K562 (cell line): ENCODE data around the gene VIM. TPM values are rescaled to one million over a fixed set of nuclear protein-coding genes. Genes with fewer than 3 reads are reported as not detected.

ENCODE experiments used
- ATAC-seq: fragments of 200-7000 bp; cut with Tn5 transposase; 3 replicates; pipeline ENCODE4 v1.9.1; 2020; ENCODE audit warnings: moderate library complexity
- BruUV-seq: library from RNA; stranded (reverse); fragments of 400-500 nt; replicated peaks from 2 replicates; lab custom pipeline; 2021; lab: Mats Ljungman, UMichigan
- CTCF ChIA-PET: fragments of 300-600 bp; formaldehyde crosslinking; extraction: SDS; loops from one replicate; lab custom pipeline; 2021; ENCODE audit warnings: low intra/inter-chr PET ratio; lab: Yijun Ruan, JAX
- POLR2A ChIA-PET: fragments of 300-600, 350-650 bp; sonication (Branson Sonifier 250); formaldehyde crosslinking; extraction: SDS; loops from one replicate; lab custom pipeline; 2021; ENCODE audit warnings: antibody characterized with exemption, inconsistent platforms; lab: Yijun Ruan, JAX
- DNase-seq, 4 experiments: peaks; one replicate each; pipeline versions ENCODE4 v3.0.0 to v3.0.0-alpha.2; 2011 to 2018; ENCODE audit warnings: low spot score in 3 of 4, mixed read lengths in 3 of 4; ENCODE audit errors: extremely low read depth in 1 of 4
- FAIRE-seq: peaks from 2 replicates; lab custom pipeline; 2011; peaks lifted over from hg19 to GRCh38; lab: Jason Lieb, UNC
- H2AFZ ChIP-seq: 2 replicates; pipeline ENCODE4 v1.6.0; 2011; ENCODE audit warnings: low read depth, low read length, control low read depth, inconsistent platforms
- H3K27ac ChIP-seq: fragments of 200-600 bp; 3 replicates; pipeline ENCODE4 v1.8.0; 2011; ENCODE audit warnings: low read depth, mild to moderate bottlenecking, control low read depth, inconsistent platforms, low read length, moderate library complexity, mixed read lengths; ENCODE audit errors: extremely low read depth
- H3K27me3 ChIP-seq, 2 experiments: fragments of 300-600 bp in 1 of 2; 2 replicates in 1 of 2; 3 replicates in 1 of 2; pipeline versions ENCODE4 v1.6.0 to v1.8.0; 2011; ENCODE audit warnings: inconsistent platforms in 2 of 2, low read length in 2 of 2, mild to moderate bottlenecking in 1 of 2, mixed read lengths in 1 of 2, moderate library complexity in 1 of 2; ENCODE audit not compliant: control insufficient read depth in 2 of 2, insufficient read depth in 2 of 2
- H3K36me3 ChIP-seq: fragments of 300-600 bp; 3 replicates; pipeline ENCODE4 v1.8.0; 2011; ENCODE audit warnings: mild to moderate bottlenecking, low read length, inconsistent platforms; ENCODE audit not compliant: control insufficient read depth, insufficient read depth
- H3K4me1 ChIP-seq, 2 experiments: fragments of 200-600 bp in 1 of 2; replicated peaks in 1 of 2; 2 replicates in 1 of 2; 3 replicates in 1 of 2; pipeline versions ENCODE4 v1.5.1 to v1.8.0; 2011; ENCODE audit warnings: inconsistent platforms in 2 of 2, low read length in 2 of 2, mild to moderate bottlenecking in 1 of 2, mixed read lengths in 1 of 2, moderate library complexity in 1 of 2; ENCODE audit not compliant: control insufficient read depth in 2 of 2, insufficient read depth in 2 of 2
- H3K4me2 ChIP-seq: 2 replicates; pipeline ENCODE4 v1.6.1; 2011; ENCODE audit warnings: low read length, control low read depth, inconsistent platforms, mixed read lengths; ENCODE audit not compliant: insufficient read depth
- H3K4me3 ChIP-seq: fragments of 200-600 bp; sonication (generic), shearing (Covaris generic); 2 replicates; pipeline ENCODE4 v1.5.1; 2016; ENCODE audit warnings: control low read depth, inconsistent platforms
- H3K79me2 ChIP-seq: fragments of 200-600 bp; 3 replicates; pipeline ENCODE4 v1.8.0; 2011; ENCODE audit warnings: low read length, inconsistent platforms; ENCODE audit not compliant: control insufficient read depth, insufficient read depth
- H3K9ac ChIP-seq, 2 experiments: 2 replicates each; pipeline versions ENCODE4 v1.6.0 to v1.6.1; 2011; ENCODE audit warnings: low read depth in 2 of 2, low read length in 2 of 2, control low read depth in 1 of 2, inconsistent platforms in 1 of 2, mild to moderate bottlenecking in 1 of 2, mixed read lengths in 1 of 2; ENCODE audit not compliant: insufficient read depth in 1 of 2
- H3K9me1 ChIP-seq: one replicate; pipeline ENCODE4 v1.6.0; 2011; ENCODE audit warnings: inconsistent platforms, mild to moderate bottlenecking, low read length, moderate library complexity; ENCODE audit not compliant: control insufficient read depth, insufficient read depth
- H3K9me3 ChIP-seq: replicated peaks from 2 replicates; pipeline ENCODE4 v1.5.1; 2011; ENCODE audit warnings: low read depth, low read length, inconsistent platforms; ENCODE audit not compliant: control insufficient read depth, insufficient read depth
- H4K20me1 ChIP-seq: replicated peaks from 2 replicates; pipeline ENCODE4 v1.6.1; 2011; ENCODE audit warnings: low read length, inconsistent platforms, mixed read lengths; ENCODE audit not compliant: control insufficient read depth, insufficient read depth
- CAMTA2 ChIP-seq: fragments of 250-450 bp; sonication (Bioruptor Pico); conservative IDR thresholded peaks from 2 replicates; pipeline ENCODE4 v1.5.1; 2022
- CHD1 ChIP-seq: fragments of 200-600 bp; sonication (generic); IDR thresholded peaks from one replicate; pipeline ENCODE4 v1.6.1; 2012; ENCODE audit warnings: mild to moderate bottlenecking, moderate library complexity, low read length, inconsistent platforms
- EZH2 ChIP-seq: IDR thresholded peaks from 2 replicates; pipeline ENCODE4 v1.6.1; 2012; ENCODE audit warnings: low read depth, mild to moderate bottlenecking, inconsistent platforms, low read length, borderline replicate concordance
- L3MBTL2 ChIP-seq: fragments of 450-650 bp; IDR thresholded peaks from 2 replicates; pipeline ENCODE4 v1.6.1; 2016; ENCODE audit warnings: mild to moderate bottlenecking, moderate library complexity
- MAFK ChIP-seq: IDR thresholded peaks from 2 replicates; pipeline ENCODE4 v1.6.1; 2011; ENCODE audit warnings: low read length, improper control_type of control experiment
- NR0B1 ChIP-seq: fragments of 450-650 bp; IDR thresholded peaks from one replicate; pipeline ENCODE4 v1.6.1; 2018; ENCODE audit warnings: mild to moderate bottlenecking, moderate library complexity; ENCODE audit not compliant: partially characterized antibody
- ZBTB33 ChIP-seq: sonication (generic); formaldehyde crosslinking; IDR thresholded peaks from 2 replicates; pipeline ENCODE4 v1.8.1; 2023; ENCODE audit warnings: mild to moderate bottlenecking, missing genetic modification reagents
- ZC3H4 ChIP-seq: sonication (generic); formaldehyde crosslinking; IDR thresholded peaks from 2 replicates; pipeline ENCODE4 v1.9.0; 2021; ENCODE audit warnings: missing genetic modification reagents, borderline replicate concordance
- ZKSCAN8 ChIP-seq: fragments of 200-800 bp; sonication (Bioruptor generic); IDR thresholded peaks from 2 replicates; pipeline ENCODE4 v1.6.1; 2016; ENCODE audit warnings: missing genetic modification characterization, missing compliant biosample characterization
- WGBS: fragments of 100-300 bp; shearing (Covaris generic); methylation state at CpG from one replicate; pipeline ENCODE4 v1.1.6; 2016; ENCODE audit warnings: low coverage, mixed read lengths; ENCODE audit not compliant: insufficient coverage; ENCODE audit errors: missing lambda C conversion rate; 5-methylcytosine and 5-hydroxymethylcytosine counted together
- in situ Hi-C: fragments of 300-500 bp; cut with MboI; formaldehyde crosslinking; loops from 4 replicates; pipeline ENCODE4 v1.15.0; 2018; ENCODE audit warnings: inconsistent platforms, mixed read lengths
- intact Hi-C: fragments of 100-400 bp; cut with micrococcal nuclease; formaldehyde crosslinking; loops from 2 replicates; pipeline ENCODE4 v1.14.2; 2022
- polyA plus RNA-seq, 8 experiments: library from polyadenylated mRNA; depleted of rRNA in 4 of 8; stranded (reverse) in 5 of 8; unstranded in 3 of 8; fragments of >200 nt; fragmentation: Nextera tagmentation in 2 of 8; fragmentation: Illumina TruSeq in 1 of 8; extraction: Ambion mirVana in 2 of 8; extraction: Trizol in 1 of 8; gene quantifications; 2 replicates each; pipeline versions ENCODE4 v1.2.1 to v1.2.3, GENCODE V29; 2011 to 2014; ENCODE audit warnings: inconsistent platforms in 1 of 8, missing spikeins in 1 of 8
- total RNA-seq, 7 experiments: library from RNA; depleted of rRNA in 6 of 7; stranded (reverse); fragments of >200 nt in 6 of 7; fragmentation: Illumina TruSeq in 2 of 7; extraction: Trizol in 2 of 7; gene quantifications; 2 replicates each; pipeline versions ENCODE4 v1.2.1 to v1.2.3, GENCODE V29; 2011 to 2021; ENCODE audit warnings: low replicate concordance in 1 of 7

Gene VIM
- total and polyA plus RNA-seq, 9 of the 15 experiments (the other 6 are each of a cell fraction or from before 2014, with no cell fraction given): 86.0 to 621 (median 383) TPM

GRCh38 chr10:17185873-17186272, 42.2 kb upstream of the VIM start:
- no peaks in the 10 kb centered on the region for H3K27me3 ChIP-seq
- DNase-seq (no peak), ATAC-seq (no peak), FAIRE-seq (no peak)
- intact Hi-C loops: no loop called here
- H3K4me1 ChIP-seq: no peaks in the 10 kb centered on the region
- no peaks in the 10 kb centered on the region; the same call in 1 of the 2 replicates for H3K9me3 ChIP-seq
- H3K4me2 ChIP-seq: no peak overlapping the region
- no peaks in the 10 kb centered on the region for H3K36me3 ChIP-seq
- no peak overlapping the region for H3K9ac ChIP-seq
- BruUV-seq: no TSS peak
- H3K79me2 ChIP-seq: no peaks in the 10 kb centered on the region
- POLR2A ChIA-PET: no interaction called here
- H3K9me1 ChIP-seq: no peaks in the 10 kb centered on the region
- no peak overlapping the region for H3K4me3 ChIP-seq
- TF ChIP-seq NR0B1 (no peak), MAFK (no peak), CAMTA2 (no peak), CHD1 (no peak), ZBTB33 (CRISPR knock-in tag) (no peak), L3MBTL2 (no peak), ZKSCAN8 (CRISPR knock-in tag) (no peak), ZC3H4 (CRISPR knock-in tag) (no peak), EZH2 (no peak)
- no peak overlapping the region for H3K27ac ChIP-seq
- H4K20me1 ChIP-seq: no peaks in the 10 kb centered on the region
- CTCF ChIA-PET: no interaction called here
- in situ Hi-C loops: no loop called here
- H2AFZ ChIP-seq: no peak overlapping the region
- WGBS: 91% methylated on average over 3 of the region's 3 CpGs
